GM18519 (cell line): ENCODE data around the gene PSMB2.

Source experiments
- ATAC-seq: cut with Tn5 transposase; IDR thresholded peaks from one replicate; pipeline ENCODE4 v1.9.1; 2021; ENCODE audit warnings: mild to moderate bottlenecking, moderate library complexity; ENCODE audit not compliant: unreplicated experiment, low FRiP score

PSMB2 gene

DNA sequence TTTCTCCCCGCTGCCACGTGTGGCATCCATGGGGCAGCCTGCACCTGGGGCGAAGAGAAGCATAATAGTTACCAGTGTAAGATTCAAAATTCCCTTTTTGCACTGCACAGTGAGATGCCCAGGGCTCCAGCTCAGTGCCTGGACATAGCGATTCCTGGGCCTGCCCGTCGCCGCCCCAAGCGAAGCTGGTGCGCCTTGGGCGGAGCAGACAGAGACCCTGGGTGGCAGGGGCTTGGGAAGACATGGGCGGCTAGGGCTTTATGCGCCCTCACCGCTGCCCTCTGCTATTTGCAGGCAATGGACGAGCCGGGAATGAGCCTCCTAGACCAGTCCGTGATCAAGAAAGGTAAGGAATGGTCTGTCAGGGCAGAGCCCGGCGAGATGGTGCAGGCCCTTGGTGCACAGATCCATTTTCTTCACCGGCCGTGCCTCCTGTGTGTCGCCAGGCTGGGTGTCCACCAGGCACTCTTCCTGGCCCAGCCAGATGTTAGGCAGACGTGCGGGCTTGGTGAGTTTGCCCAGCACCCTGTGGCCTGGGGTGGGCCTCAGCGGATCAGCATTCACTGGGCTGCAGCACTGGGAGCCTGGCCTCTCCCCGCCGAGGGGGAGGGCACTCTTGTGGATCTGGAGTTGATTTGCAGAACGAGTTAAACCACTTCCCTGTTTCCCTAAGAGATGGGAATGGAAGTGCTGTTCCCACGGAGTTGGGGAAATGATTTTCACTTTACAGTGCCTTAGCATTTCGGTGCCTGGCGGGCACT is 66.5 kb downstream of the PSMB2 start:
- ATAC-seq, result no peak

- no peak for ATAC-seq
Observed at GRCh38 chr1:35574125-35574654, 67.1 kb downstream of the PSMB2 start.

DNA sequence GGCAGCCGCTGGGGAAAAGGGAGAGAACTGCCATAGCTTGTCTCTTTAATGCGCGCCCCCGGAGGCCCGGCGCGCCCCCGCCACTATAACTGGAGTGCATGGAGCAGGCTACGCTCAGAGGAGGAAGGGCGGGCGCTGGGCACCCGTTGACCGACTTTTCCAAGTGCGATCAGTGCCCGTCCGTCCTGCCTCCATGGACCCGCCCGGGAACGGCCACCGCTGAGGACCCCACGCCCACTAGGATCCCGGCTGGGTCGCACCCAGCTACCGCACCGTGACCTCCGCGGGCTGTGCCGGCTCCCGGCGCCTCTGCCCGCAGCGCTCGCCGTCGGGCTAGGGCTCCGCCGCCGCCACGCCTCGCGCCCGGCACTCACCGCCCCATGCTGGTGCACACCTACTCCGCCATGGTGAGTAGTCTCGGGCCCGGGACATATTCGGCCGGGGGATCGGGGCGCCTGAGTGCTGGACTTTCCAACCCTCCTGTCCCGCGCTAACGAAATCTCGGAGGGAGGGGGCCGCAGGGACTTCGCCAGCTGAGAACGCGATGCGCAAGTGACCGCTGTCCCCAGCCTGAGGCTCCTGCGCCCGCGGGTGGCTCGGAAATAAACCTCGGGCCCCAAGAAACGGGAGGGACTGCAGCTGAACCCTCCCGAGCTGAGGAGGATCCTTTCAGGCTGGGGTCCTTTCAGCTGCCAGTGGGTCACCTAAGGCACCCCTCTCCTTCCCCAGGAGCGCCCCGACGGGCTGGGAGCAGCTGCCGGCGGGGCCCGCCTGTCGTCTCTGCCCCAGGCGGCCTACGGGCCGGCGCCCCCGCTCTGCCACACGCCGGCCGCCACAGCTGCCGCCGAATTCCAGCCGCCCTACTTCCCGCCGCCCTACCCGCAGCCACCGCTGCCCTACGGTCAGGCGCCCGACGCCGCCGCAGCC is 67.9 kb downstream of the PSMB2 start, which contains the start of gene TFAP2E:
Gene TFAP2E (plus strand): TSS at position 117 of the 927 bp plus-strand sequence. CDS start 264 bp downstream, at position 381.
- no peak for ATAC-seq

DNA sequence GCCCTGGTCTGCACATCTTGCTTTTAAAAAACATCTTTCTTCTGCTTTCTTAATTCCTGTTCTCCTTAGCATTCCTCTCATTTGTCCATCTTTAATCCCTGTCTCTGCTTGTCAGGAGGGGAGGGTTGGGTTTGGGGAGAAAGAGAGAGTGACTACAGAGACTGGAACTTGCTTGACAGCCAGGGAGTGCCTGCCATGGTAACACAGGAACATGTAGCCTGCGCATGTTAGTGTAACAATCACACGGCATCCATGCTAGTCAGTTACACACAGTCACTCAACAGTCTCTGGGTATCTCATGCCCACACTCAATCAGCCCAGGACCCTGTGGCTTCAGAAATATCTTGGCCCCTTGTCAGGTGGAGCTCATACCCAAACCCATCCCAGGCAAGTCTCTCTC is 69.0 kb downstream of the PSMB2 start:
- no peak for ATAC-seq

DNA sequence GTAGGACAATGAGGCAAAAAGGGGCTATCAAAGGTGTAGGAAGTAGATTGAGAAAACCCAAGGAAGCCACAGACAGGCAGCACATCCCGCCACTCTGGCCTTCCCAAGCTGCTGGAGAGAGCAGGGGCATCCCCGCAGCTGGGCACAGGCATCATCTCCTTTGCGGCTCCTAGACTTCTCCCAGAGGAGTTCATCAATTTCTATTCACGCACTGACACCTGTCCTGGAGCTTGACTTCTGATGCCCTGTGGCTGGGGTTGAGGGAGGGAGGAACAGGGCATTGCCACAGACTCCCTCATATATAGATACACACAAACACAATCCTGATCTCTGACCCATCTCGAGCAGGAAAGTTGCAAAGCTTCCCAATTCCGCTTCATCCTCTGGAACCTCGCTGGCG is 70.1 kb downstream of the PSMB2 start:
- no peak for ATAC-seq

DNA sequence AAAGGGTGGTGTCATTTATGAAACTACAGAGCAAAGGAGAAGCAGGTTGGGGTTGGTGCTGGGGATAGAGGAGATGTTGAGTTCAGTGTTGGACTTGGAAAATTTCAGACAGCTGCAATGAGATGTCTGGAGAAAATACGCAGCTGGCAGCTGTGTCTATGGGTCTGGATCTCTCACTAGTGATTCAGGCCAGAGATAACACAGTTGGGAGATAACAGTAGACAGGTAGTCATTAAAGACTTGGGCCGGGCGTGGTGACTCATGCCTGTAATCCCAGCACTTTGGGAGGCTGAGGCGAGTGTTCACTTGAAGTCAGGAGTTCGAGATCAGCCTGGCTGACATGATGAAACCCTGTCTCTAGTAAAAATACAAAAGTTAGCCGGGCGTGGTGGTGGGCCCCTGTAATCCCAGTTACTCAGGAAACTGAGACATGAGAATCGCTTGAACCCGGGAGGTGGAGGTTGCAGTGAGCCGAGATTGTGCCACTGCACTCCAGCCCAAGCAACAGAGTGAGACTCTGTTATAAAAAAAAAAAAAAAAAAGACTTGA is 70.7 kb downstream of the PSMB2 start:
- ATAC-seq, result no peak

- no peak for ATAC-seq
Observed at GRCh38 chr1:35569936-35570335, 71.4 kb downstream of the PSMB2 start.

- no peak for ATAC-seq
Observed at GRCh38 chr1:35568975-35569395, 72.3 kb downstream of the PSMB2 start.

- no peak for ATAC-seq
Observed at GRCh38 chr1:35567947-35568558, 73.3 kb downstream of the PSMB2 start.

GRCh38 chr1:35565742-35566133 is 75.6 kb downstream of the PSMB2 start:
- no peak for ATAC-seq

- ATAC-seq, result no peak
Observed at GRCh38 chr1:35564884-35565741, 76.2 kb downstream of the PSMB2 start.

- no peak for ATAC-seq
Observed at GRCh38 chr1:35564037-35564883, 77.1 kb downstream of the PSMB2 start.

- ATAC-seq, result no peak
Observed at GRCh38 chr1:35563166-35563565, 78.2 kb downstream of the PSMB2 start.

DNA sequence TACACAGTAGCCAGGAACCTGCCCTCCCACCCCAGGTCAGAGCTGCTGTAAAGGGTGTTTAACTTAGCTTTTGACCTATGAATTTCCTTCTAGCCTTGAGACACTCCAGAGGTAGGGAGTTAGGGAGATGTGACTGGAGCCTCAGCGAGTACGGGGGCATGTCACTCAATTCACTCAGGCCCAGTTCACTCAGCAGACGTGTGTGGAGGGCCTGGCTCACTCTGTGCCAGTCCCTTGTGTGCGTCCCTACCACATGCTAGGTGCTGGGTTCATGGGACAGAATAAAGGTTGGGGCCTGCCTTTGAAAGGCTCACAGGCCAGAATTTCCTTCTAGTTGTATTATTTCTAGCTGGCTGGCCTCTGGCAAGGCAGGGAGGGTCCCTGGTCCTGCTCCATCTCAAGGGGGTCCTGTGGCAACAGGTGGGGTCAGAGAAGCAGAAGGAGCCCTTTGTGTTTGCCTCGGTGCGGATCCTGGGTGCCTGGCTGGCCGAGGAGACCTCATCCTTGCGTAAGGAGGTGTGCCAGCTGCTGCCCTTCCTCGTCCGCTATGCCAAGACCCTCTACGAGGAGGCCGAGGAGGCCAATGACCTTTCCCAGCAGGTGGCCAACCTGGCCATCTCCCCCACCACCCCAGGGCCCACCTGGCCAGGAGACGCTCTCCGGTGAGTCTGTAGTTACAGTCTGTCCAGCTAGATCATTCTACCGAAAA is 79.2 kb downstream of the PSMB2 start:
- ATAC-seq, result no peak

GRCh38 chr1:35561297-35561971 is 79.9 kb downstream of the PSMB2 start:
- ATAC-seq, result no peak

GRCh38 chr1:35560256-35561225 is 80.8 kb downstream of the PSMB2 start:
- ATAC-seq, result no peak
